Ramos (cell line): ENCODE results near the gene DLK2.
"Not testable (repeated sequence)": the region's sequence is repeated elsewhere in the genome, so short reads cannot be mapped to it uniquely, and the experiment has no call there.

Experiments
- in situ Hi-C: fragments of 300-500 bp; cut with MboI; formaldehyde crosslinking; loops from one replicate; pipeline ENCODE4 v1.14.3; 2022; ENCODE audit warnings: low sequenced_read_pairs; ENCODE audit not compliant: unreplicated experiment

Gene DLK2, protein sequence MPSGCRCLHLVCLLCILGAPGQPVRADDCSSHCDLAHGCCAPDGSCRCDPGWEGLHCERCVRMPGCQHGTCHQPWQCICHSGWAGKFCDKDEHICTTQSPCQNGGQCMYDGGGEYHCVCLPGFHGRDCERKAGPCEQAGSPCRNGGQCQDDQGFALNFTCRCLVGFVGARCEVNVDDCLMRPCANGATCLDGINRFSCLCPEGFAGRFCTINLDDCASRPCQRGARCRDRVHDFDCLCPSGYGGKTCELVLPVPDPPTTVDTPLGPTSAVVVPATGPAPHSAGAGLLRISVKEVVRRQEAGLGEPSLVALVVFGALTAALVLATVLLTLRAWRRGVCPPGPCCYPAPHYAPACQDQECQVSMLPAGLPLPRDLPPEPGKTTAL

DNA sequence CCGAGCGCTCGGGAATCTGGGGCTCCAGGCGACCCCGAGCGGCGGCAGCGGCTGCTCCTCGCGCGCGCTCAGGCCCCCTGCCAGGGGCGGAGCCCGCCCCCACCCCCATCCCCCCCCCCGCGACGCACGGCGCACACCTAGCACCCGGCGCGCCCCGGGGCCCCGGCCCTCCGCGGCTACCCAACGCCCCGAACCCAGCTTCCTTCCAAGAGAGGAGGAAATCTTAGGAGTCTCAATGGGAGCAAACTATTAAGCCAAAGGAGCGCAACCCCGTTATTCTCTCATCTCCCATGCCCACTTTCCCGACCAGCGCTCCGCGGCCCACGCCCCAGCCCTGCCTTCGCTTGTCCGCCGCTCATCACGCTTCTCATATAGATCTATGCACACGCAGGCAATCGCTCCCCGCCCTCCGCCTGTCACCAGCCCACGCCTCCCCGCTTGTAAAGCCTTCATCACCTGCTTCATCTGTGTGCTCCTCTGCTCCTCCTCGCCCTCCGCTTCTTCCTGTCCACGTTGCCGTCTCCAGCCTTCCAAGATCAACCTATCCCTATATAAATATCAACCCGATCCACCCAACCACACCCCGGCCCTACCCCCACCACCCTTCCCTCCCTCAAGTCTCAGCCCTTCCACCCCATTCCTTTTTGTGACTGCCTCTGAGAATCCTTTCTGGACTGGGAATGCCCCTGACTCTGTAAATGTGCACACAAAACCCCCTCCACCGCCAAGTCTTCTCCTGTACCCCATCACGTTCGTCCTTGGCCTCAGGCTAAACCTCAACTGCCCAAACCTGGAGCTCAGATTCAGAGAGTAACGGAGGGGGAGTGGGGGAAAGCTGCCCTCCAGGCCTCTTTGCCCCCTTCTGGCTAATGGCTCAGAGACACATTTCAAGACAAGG lies at the start of gene DLK2:
DLK2 (minus strand) TSS at position 18 of the 898 bp plus-strand sequence. CDS start 723 bp downstream, outside the sequence.
- in situ Hi-C loops = no loop called here

DNA sequence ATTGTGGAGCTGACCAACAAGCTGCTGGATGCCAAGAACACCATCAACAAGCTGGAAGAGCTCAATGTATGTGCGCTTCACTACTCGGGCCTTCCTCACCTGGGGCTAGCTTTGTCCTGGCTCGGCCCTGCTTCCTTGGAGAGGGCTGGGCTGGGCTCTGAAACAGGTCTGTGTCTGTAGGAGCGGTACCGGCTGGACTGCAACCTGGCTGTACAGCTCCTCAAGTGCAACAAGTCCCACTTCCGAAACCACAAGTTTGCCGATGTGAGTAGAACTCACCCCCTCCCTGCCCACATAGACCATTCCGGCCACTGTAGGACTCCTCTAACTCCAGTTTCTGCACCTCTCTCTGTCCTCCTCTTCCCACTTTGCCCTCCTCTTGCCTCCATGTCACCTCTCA lies 48.1 kb upstream of the DLK2 start:
- in situ Hi-C loops = loop anchor here (5.0 kb wide), 1 partner anchor 241 kb away; no protein-coding TSS in a partner anchor

DNA sequence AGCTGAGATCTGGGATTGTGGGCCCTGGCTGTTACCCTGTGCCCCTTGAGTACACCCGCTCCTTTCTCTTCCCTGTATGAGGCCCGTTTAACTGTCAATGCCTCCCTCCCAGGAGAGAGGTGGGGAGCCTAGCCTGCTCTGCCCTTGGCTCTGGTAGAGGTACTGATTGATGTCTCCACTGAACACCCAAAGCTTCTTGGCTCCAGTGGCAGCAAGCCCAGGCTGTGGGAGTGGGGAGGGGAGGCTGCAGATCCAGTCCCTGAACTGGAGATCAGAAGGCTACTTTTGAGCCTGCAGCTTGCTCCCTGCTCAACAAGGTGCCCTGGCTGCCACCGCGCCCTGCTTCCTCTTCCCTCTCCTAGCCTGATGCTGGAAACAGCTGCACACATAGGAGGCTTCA lies 47.3 kb upstream of the DLK2 start:
- in situ Hi-C loops = loop anchor here (5.0 kb wide), 1 partner anchor 240 kb away; no protein-coding TSS in a partner anchor

DNA sequence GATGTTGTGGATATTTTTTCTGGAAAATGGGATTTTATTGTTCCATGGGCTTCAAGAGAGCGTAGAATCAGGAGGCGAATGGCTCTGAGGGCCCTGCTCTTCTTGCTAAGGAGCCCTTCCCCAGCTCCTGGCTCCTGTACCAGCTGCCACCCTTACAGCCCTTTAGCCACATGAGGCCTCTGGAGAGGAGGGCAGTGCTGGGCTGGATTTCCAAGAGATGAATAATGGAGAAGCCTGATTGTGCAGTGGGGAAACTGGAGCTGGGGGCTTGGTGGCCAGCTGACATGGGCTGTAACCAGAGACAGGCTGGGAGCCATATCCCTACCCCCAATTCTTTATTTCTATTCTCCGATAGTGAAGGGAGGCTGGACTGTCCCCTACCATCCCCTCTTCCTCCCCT lies 45.6 kb upstream of the DLK2 start:
- in situ Hi-C loops = loop anchor here (5.0 kb wide), 1 partner anchor 239 kb away; no protein-coding TSS in a partner anchor

DNA sequence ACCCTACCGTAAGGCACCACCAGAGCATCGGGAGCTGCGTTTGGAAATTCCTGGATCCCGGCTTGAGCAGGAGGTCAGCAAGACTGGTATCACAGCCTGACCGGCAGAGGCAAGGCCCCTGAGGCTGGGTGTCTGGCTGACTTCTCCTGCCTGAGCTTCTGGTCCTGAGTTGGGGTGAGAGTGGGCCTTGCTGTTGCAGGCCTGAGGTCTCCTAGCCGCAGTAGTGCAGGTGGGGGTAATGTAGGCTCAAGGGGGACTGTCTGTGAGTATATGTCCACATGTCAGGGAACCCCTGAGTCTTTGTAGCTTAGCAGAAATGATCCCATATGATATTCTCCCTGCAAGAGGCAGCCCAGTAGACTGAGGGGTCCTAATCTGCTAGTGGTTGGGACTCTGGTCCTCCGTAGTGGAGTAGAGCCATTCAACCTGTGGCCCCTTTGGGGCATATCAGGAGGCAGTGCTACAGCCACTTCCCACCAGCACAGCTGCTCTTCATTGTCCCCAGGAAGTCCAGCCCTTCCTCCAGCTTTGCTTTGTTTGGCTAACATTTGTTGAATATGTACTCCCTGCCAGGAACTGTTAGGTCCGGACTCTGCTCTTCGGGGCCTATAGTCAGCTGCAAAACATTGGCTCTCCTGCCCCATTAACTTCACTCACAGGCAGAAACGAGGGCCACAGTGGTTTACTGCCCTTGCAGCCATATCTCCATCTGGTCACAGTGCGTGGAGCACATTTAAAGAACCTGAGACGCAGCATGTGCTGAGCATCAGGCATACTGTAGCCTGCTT lies 43.9 kb upstream of the DLK2 start:
- in situ Hi-C loops = no loop called here

DNA sequence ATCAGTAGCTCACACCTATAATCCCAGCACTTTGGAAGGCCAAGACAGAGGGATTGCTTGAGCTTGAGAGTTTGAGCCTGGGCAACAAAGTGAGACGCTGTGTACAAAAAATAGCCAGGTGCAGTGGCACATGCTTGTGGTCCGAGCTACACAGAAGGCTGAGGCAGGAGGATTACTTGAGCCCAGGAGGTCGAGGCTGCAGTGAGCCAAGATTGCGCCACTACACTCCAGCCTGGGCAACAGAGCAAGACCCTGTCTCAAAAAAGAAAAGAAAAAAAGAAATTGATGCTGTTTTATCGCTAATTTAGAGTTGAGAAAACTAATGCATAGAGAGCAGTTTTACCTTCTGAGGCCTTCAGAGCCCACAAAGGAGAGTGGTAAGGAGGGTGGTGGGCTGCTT lies 42.9 kb upstream of the DLK2 start:
- in situ Hi-C loops = not testable (repeated sequence)

DNA sequence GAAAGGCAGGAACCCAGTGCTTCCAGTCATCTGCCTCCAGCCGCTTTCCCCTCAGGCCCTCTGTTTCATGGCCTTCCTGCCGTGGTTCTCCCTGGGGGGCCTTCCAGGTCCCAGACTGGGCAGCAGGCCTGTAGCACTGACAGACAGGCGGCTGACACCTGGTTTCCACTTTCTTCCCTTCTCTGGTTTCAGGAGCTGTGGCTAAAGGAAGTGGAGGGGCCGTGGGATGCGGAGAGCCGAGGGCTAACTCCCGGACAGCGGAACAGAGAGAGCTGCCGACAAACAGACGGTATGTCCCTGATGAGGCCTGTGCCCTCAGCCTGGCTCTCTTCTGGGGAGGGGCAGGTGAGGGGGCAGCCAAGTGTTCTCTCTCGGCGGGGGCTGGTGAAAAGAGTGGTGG lies 42.3 kb upstream of the DLK2 start:
- in situ Hi-C loops = no loop called here

DNA sequence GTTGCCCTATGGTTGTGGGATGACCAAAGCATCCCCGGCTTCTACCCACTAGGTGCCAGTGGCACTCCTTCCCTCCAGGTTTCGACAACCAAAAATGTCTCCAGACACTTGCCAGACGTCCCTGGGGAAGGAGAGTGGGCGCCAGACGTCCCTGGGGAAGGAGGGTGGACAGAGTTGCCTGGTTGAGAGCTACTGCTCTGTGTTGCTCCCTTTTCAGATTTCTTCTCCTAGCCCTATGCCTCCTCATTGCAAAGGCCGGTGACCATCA lies 41.7 kb upstream of the DLK2 start:
- in situ Hi-C loops = no loop called here

DNA sequence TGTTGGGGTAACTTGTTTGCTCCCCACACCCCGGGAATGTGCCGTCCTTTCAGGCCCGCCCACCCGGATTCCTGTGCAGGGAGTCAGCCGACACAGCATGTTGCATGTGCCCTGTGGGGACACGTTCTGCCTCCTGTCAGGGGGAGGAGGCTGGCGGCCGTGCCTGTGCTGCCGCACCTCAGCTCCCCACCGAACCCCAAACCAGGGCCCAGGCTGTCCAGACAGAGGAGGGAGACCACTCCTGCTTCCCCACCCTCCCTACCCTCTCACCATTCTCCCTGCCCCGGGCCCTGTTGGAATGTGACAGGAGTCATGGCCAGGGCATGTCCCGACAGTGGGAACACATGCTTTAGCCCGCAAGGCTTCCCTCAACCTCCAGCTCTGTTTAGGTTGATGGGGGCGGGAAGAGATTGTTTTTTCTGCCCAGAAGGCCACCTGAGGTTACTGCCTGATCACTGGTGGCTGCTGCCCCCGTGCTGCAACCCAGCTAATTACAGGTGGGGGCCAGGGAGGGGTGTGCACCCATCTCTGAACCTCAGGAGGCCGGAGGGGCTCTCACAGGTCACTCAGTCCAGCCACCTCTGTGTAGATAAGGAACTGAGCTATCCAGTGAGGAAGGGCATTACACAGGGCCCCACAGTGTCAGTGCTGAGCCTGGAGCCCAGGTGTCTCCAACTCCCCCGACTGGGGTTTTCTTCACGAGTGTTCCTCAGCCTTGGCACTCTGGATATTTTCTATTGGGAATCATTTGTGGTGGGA lies 41.2 kb upstream of the DLK2 start:
- in situ Hi-C loops = no loop called here

DNA sequence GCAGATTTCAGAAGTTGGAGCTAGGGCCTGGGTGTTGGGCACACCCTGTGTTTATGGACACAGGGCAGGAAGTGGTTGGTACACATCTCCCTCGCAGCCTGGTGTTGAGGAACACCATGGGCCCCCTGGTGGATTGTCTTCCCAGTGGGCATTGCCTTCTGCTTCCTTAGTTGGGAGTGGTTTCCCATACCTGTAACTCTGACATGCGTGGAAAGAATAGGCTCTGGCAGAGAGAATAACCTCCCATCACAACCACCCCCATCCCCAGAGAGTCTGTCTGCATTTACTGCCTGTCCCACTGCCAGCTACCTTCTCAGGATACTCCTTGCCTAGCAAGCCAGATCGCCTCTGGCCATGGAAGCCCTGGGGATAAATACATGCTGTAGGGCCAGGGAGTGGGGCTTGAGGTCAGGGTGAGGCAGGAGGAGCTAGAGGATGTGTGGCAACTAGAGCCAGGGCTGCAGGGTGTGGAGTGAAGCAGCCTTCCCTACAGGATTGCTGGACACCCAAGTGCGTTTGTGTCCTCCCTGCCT lies 40.1 kb upstream of the DLK2 start:
- in situ Hi-C loops = no loop called here

DNA sequence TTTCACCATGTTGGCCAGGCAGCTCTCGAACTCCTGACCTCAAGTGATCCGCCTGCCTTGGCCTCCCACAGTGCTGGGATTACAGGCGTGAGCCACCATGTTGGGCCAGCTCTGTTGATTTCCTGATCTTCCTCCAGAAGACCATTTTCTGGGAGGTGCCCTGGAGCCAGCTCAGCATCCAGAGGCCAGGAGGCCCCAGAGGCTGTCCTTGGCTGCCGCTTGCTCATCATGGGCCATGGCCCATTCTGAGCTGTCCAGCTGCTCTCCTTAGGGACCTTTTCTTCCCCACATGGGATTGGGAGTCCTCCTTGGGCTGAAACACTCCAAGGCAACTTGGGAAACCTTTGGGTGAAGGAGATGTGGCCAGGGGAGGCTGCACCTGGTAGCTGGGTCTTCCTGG lies 39.4 kb upstream of the DLK2 start:
- in situ Hi-C loops = no loop called here

DNA sequence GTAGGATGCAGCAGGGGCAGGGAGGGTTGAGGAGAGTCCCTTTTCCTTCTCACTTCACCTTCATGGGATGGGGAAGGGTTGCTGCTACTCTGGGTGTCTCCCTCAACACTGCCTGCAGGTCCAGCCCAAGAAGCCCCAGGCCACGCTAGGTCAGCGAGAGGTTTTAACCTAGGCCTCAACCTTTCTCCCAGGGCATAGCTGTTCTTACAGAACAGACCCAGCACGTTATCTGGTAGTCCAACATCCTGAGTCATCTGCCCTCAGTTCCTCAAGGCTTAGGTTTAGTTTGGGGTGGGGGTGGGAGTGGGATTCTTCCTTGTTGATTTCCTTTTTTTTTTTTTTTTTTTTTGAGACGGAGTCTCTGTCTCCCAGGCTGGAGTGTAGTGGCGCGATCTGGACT lies 39.0 kb upstream of the DLK2 start:
- in situ Hi-C loops = no loop called here

DNA sequence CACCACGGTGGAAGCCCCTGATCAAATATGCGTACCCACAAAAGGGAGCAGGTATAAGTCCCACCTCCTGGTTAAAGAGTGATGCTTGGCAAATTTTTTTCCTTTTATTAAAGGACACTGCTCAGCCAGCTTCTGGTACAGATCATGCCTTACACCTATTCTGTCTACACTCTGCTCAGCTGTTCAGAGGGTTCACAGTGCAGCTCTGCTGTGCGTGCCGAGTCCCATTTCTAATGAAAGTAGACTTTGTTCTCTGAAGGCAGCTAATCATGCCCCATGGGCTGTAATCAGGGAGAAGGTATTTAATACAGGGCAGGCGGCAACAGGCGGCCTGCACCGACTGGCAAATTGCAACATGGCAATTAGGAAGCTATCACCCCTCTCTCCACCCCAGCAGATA lies 38.5 kb upstream of the DLK2 start:
- in situ Hi-C loops = no loop called here

DNA sequence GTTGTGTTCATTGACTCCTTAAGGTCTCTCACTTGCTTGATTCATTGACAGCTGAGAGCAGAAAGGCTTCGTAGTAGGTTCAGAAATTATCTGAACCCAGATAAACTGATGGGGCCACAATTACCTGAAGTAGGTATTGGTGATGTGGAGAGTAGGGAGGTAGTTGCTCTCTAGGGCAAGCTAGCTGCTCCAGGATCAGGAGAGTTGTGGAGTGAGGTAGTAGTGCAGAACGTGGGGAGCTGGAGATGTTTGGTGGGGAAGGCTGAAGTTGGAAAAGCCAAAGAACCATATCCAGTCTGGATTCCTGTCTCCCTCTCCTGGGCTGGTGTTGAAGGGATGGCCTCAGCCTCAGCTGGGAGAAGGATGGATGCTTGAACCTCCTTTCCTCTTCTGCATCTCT lies 37.9 kb upstream of the DLK2 start:
- in situ Hi-C loops = no loop called here

DNA sequence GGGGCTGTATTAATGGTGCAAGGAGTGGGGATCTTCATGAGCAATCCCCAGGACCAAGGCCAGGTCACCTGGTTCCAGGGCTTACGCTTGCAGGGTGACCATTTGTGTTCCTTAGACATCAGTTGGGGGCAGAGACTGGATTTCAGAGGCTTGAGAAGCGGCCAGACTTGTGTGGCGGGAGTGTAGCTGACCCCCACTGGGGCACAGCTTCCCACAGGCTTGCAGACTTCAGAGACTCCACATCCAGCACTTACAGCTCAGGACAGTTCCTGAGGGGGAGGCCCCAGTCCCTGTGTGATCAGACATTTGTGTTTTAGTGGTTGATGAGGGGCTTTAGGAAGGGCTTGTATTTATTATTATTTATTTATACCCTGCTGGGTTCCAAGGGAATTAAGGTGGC lies 37.3 kb upstream of the DLK2 start:
- in situ Hi-C loops = no loop called here

DNA sequence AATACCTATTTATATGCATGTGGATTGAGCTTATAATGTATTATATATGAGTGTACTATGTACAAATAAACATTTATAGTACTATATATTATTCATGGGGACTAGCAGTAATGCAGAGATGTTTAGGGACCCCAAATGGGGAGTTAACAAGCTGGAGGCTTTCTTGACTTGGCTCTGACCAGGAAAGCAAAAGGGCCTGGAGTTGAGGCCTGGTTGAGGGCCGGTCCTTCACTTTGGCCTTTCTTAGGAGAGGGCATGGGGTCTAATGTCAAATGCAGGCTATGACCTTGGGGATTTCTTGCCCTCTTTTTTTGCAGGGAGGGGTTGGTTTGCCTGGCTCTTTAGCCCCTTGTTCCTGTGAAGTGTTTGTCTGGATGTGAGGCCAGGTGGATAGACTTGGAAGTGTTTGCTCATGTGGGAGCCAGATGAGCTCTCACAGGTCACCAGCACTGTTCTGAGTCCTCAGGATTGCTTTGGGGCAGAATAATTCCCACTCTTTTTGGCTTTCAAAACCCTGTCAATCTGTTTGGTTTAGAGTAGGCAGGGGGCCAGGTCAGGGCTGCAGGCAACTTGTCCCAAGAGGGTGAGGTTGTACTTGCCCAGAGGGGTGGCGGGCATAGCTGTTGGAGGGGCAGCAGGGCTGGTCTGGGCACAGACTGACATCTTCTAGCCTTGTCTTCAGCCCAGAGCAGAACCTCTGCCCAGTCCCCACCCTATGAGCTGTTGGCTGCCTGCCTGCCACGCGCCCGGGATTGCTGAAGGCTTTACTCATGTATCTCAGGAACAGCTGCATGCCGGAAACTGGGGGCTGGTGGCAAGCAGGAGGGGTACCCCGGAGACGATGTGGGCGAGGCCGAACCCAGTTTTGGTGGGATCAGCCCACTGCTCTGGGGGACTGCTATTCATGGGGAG lies 36.7 kb upstream of the DLK2 start:
- in situ Hi-C loops = no loop called here

DNA sequence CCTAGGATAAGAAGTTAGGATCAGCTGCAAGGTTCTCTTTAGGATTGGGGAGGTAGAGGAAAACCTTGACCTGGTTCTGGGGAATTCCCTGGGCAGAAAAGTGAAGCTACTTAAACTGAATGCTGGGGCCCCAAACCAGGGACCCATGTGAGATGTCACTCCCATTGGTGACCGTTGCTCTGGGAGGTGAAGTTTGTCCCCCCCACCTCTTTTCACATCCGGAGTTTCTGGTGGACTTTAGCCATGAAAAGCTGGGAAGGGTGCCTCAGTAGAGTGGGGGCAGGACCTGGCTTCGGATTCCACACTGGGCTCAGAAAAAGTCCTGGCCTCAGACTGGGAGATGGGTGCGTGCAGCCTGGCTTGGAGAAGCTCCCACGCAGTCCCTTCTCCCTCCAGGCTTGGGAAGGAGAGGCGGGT lies 35.2 kb upstream of the DLK2 start:
- in situ Hi-C loops = no loop called here

DNA sequence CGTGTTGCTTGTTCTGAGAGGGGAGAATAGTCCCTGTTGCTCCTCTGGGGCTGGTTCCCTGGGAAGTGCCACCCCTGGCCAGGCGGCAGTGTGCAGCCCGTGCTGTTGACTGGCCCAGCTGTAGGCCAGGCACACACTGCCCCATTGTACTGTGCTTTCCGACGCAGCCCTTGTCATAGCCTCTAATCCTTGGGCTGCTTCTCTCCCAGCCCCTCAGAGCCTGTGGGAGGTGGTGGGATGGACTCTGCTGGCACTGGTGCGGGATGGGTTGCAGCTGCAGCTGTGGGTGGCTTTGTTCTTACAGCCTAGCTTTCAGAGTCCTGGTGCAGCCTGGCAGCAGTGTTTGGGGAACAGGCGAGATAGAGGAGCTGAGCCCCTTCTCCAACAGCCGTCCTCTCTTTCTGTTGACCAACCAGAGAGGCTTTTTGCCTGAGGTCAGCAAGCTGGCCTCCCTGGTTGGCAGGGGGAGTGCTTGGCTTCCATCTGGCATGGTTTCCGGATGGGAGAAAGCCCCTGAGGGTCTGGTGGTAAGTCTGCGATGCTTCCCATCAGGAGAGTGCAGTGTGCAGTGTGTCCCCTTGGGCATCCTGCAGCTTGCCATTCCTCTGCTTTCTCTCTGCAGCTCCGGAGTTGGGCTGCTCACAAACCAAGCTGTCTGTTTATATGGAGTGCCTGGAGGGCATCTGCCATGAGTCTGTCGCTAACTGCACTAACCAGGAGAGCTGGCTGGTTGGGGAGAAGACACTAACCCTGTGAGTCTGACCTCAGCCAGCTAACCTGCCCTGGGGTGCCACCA lies 34.1 kb upstream of the DLK2 start:
- in situ Hi-C loops = no loop called here
